Embryonic facial prominence (tissue), 1 donor: ENCODE results near the gene PRKAR2A.
"Not testable (repeated sequence)": the region's sequence is repeated elsewhere in the genome, so short reads cannot be mapped to it uniquely, and the experiment has no call there.

ENCODE experiments used
- DNase-seq: peaks from one replicate; pipeline ENCODE4 v3.0.0-alpha.2; 2016; ENCODE audit errors: extremely low spot score

Gene PRKAR2A

GRCh38 chr3:48778565-48778964 lies 69.1 kb downstream of the PRKAR2A start:
- DNase-seq = not testable (repeated sequence)

- DNase-seq = no peak
These were observed 70.8 kb downstream of the PRKAR2A start for GRCh38 chr3:48776854-48777253.

- DNase-seq = no peak
These were observed 77.5 kb downstream of the PRKAR2A start for GRCh38 chr3:48770192-48770502.

DNA sequence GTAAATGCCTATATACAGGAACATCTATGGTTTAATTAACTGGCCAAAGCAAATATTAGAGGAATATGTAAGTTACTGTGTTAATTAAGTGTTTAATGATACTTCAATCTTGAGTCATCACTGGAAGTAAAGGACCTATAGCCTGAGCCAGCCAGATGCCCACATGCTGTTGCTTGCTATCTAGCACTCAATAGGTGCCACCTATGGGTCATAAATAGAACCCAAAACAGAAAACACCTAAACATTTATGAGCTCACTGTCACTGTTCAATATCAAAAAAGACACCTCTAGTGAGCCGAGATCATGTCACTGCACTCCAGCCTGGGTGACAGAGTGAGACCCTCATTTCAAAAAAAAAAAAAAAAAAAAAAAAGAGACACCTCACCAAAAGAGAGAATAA lies 82.3 kb downstream of the PRKAR2A start:
- no peak for DNase-seq

DNA sequence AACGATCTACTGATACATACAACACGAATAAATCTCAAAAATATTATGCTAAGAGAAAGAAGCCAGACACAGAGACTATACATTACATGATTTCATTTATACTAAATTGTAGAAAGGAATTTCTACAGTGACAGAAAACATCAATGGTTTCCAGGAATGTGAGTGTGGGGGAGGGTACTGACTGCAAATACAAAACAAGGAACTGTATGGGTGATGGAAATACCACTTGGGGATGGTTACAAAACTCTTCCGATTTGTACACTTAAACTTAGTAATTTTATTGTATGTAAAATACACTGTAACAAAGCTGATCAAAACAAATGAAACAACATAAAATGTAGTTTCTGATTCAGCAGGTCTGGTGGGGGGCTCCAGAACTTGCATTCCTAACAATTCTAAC lies 84.9 kb downstream of the PRKAR2A start:
- no peak for DNase-seq

- not testable (repeated sequence) for DNase-seq
These were observed 87.6 kb downstream of the PRKAR2A start for GRCh38 chr3:48759991-48760540.

DNA sequence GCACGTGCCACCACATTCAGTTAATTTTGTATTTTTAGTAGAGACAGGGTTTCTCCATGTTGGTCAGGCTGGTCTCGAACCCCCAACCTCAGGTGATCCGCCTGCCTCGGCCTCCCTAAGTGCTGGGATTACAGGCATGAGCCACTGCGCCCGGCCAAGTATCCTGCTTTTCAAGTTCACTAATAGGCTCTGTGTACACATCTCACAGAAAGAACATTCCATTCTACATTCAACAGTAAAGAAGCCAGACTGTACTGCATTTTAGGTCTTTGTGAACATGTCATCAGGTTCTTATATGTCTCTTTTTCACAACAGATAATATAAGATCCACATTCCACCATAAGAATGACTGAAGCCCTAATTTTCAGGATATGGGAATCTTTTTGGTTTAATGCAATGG lies 88.1 kb downstream of the PRKAR2A start:
- not testable (repeated sequence) for DNase-seq

- DNase-seq = no peak
These were observed 88.6 kb downstream of the PRKAR2A start for GRCh38 chr3:48759071-48759470.

GRCh38 chr3:48756640-48757039 lies 91.0 kb downstream of the PRKAR2A start:
- no peak for DNase-seq

DNA sequence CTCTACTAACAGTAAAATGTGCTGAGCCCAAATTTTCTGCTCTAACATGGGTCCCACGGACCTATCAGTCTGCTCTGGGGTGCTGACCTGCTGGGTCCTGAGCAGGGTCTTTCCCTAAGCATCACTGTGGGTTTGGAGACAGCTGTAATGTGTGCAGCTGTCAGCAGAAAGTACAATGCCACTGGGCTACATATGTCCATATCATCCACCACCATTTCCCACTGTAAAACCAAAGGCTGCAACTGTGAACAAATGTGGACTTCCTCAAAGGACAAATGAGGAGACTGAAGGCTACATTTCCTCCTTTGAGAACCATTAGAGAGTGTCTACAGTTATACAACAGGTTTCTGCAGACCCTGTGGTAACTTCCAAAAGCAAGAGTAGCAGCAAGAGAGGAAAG lies 96.8 kb downstream of the PRKAR2A start:
- DNase-seq = no peak

- DNase-seq = no peak
These were observed 98.9 kb downstream of the PRKAR2A start for GRCh38 chr3:48748754-48749153.

DNA sequence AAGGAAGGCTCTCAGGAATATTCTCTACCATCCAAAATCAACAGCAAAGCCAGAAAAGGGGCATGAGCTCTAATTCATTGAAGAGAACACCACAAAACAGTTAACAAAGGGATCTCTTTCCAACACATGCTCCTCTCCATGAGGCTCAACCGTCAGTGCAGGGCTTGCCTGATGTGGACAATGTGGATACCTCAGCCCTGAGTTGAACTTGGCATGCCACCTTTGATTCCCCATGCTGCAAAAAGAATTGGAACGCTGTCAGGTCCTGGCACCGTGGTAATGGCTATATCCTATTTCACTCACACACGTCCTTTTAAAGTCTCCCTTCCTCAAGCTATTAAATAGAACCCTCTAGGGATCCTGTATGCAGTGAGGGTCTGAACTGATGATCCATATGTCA lies 100.0 kb downstream of the PRKAR2A start:
- DNase-seq = no peak

GRCh38 chr3:48747015-48747615 lies 100.6 kb downstream of the PRKAR2A start:
- no peak for DNase-seq

GRCh38 chr3:48743773-48744172 lies 103.9 kb downstream of the PRKAR2A start:
- no peak for DNase-seq

GRCh38 chr3:48741226-48741625 lies 106.4 kb downstream of the PRKAR2A start:
- not testable (repeated sequence) for DNase-seq

DNA sequence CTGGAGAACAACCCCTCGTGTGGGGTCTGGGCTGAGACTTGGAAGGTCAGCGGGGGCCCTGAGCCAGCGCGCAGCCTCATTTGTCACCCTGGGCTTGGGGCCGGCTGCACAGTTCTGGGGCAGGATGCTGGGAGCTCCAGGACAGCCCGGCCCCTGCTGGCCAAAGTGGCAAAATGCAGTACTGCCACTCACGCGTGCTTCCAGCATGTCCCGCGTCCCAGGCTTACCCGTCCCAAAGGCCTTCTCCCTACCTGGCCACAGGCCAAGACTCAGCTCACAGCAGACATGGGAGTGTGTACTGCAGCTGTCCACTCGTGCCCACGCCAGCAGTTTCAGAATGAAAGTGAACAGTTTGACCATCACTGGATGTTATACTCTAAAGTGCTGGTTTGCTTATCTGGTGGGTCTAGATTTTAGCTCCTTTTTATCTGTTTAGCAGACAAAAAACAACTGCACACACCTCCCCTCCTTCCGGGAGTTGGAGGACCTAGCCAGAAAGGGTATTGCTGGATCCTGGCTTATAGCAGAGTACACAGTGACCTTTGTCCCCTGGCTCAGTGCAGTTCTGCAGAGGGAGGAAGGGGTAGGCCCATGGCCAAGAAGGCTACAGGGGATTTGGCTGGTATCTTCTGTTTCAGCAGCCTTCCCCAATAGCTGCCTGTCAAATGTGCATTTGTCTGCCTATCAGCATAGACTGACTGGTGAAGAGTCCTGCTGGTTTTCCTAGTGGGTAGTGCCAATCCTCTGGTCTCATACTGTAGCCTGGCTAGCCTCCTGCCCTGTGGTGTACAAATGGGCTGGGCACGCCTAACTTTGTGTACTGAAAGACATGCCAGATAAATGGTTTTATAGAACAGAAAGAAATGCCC lies 107.5 kb downstream of the PRKAR2A start:
- DNase-seq = no peak

DNA sequence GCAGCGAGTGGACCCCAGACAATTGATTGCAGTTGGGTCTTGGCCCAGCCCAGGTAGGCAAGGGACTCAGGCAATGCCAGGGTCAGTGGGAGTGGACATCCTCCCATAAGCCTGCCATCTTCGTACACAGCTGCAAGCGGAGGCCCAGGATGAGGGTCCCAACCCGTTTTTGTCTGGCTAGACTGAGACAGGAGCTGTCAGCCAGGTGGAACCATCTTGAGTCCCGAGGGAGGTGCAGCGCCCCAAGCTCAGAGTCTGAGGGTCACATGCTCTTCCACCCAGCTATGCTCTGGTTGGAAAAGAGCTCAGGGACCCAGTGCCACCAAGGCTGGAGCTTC lies 108.1 kb downstream of the PRKAR2A start:
- no peak for DNase-seq

- DNase-seq = no peak
These were observed 108.6 kb downstream of the PRKAR2A start for GRCh38 chr3:48738926-48739616.

GRCh38 chr3:48738144-48738536 lies 109.5 kb downstream of the PRKAR2A start:
- DNase-seq = no peak

DNA sequence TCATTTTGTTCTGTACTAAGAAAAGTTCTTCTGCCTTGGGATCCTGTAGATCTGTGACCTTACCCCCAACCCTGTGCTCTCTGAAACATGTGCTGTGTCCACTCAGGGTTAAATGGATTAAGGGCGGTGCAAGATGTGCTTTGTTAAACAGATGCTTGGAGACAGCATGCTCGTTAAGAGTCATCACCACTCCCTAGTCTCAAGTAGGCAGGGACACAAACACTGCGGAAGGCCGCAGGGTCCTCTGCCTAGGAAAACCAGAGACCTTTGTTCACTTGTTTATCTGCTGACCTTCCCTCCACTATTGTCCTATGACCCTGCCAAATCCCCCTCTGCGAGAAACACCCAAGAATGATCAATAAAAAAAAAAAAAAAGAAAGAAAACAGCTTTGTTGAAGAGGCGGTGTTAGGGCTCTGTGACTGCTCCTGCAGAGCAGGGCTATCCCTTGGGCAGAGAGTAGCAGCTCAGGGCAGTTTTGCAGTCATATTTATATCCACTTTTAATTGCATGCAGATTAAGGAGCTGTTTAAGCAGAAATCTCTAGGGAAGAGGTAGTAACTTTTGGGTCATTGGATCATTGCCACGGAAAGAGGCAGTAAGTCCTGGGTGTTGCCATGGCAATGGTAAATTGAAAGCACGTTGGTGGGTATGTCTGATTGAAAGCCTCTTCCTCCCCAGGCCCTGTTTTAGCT lies 112.5 kb downstream of the PRKAR2A start:
- peak; percentile 25 for DNase-seq

- DNase-seq = not testable (repeated sequence)
These were observed 113.1 kb downstream of the PRKAR2A start for GRCh38 chr3:48734541-48734940.
